EH (cell line): ENCODE measurements around the gene PTPRN2.

Source experiments
- DNase-seq: peaks from one replicate; pipeline ENCODE4 v3.0.0-alpha.2; 2015; ENCODE audit warnings: low read depth

PTPRN2 gene

GRCh38 chr7:158094671-158095226 lies 492.9 kb downstream of the PTPRN2 start:
- DNase-seq, result no peak

- DNase-seq, result no peak
Measured at GRCh38 chr7:158094046-158094445, 493.6 kb downstream of the PTPRN2 start.

- no peak for DNase-seq
Measured at GRCh38 chr7:158093156-158093796, 494.3 kb downstream of the PTPRN2 start.

- no peak for DNase-seq
Measured at GRCh38 chr7:158087196-158087595, 500.4 kb downstream of the PTPRN2 start.

GRCh38 chr7:158085741-158086695 lies 501.6 kb downstream of the PTPRN2 start:
- no peak for DNase-seq

- DNase-seq, result no peak
Measured at GRCh38 chr7:158084555-158084954, 503.1 kb downstream of the PTPRN2 start.

GRCh38 chr7:158083526-158084310 lies 503.9 kb downstream of the PTPRN2 start:
- no peak for DNase-seq

- no peak for DNase-seq
Measured at GRCh38 chr7:158082761-158083160, 504.9 kb downstream of the PTPRN2 start.

DNA sequence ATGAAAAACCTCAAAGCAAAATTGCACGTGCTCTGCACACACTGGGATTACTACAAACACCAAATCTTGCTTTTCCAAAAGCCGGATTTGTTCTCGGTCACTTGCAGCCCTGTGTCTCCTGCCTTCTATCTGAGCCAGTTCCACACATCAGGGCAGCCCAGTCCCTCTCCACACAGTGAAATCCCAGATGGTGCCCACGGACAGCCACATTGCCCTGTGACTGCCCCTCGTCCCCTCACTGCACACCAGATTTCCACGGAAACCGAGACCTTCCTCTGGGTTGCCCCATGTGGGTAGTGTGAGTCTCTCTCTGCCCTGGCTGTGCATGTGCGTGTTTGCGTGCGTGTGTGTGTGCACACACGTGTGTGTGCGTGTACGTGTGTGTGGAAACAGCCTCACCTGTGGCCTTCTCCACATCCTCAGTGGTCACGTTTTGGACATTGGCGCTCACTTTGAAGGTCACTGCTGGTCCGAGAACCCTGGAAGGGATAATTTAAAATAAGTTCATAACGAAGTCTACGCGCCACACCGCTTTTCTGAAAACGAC lies 506.7 kb downstream of the PTPRN2 start:
- no peak for DNase-seq

GRCh38 chr7:158077934-158078910 lies 509.4 kb downstream of the PTPRN2 start:
- no peak for DNase-seq

DNA sequence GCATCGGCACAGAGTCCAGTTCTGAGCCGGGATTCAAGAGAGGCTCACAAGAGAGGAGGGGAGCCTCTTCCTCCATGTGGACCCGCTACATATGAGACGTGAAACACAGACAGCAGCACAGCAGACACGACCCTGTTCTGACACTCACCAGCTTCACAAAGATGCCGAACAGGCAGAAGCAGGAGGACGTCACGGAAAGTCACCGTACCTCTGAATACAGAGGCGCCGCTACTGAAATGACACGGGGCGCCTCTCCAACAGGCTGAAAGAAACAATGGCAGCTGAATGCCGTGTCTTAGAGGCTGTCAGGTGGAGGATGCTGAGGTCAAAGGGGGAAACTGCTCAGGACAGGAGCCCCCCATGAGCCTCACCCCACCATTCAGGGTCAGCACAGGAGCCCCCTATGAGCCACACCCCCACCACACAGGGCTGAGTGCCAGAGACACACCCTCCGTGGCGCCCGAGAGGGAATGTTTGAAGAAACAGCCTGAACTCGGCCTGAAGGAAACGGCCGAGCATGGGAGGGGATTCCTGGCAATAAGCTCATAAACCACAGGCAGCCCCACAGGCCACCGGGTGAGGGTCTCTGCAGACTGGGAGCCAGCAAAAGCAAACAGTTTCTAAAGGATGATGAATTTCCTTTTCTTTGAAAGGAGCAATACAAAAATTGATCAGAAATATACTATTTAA lies 510.3 kb downstream of the PTPRN2 start:
- no peak for DNase-seq

DNA sequence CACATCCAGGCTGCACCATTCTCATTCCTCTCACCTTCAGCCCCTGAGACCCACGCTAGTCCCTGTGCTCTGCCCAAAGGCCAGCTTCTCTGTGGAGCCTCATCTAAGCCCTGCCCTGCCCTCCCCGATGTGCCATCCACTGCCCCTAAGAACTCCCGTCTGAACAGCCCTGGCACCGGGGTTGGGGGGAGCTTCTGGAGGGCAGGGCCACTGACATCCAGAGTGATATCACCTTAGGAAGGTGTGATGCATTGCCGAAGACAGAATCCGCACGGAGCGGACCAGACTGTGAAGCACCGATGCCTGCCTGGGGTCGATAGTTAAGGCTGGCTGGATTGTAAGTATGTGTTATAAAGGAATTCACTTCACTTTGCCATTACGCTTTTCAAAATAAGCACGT lies 511.0 kb downstream of the PTPRN2 start:
- DNase-seq, result no peak

GRCh38 chr7:158076215-158076614 lies 511.4 kb downstream of the PTPRN2 start:
- no peak for DNase-seq

GRCh38 chr7:158075633-158076001 lies 512.0 kb downstream of the PTPRN2 start:
- DNase-seq, result no peak

GRCh38 chr7:158074896-158075632 lies 512.6 kb downstream of the PTPRN2 start:
- no peak for DNase-seq

GRCh38 chr7:158073845-158074840 lies 513.5 kb downstream of the PTPRN2 start:
- no peak for DNase-seq

DNA sequence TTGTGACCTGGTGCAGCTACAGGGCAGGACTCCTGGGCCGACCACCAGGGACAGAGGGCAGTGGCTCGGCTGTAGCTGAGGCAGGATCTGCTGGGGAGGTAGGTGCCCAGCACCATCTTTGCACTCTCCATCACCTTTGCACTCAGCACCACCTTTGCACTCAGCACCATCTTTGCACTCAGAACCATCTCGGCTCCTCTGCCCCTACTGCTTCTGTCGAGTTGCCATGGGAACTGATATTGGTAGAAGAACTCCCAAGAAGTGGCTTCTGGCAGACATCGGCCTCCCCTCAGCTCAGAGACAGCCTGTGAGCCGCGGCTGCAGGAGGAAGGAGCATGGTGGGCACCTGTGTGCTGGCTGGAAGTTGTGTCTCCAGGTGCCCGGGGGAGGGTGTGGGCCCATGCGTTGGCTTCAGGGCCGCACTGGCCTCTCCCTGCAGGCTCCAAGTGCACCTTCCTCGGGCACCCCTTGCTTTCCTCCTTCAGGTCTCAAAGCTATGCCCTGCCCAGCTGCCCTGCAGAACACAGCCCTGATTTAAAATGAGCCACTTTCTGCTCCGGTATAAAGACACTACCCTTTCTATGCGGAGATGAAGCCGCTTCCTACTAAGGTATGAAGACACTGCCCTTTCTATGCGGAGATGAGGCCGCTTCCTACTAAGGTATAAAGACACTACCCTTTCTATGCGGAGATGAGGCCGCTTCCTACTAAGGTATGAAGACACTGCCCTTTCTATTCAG lies 514.5 kb downstream of the PTPRN2 start:
- DNase-seq, result no peak
